ENCODE results near the gene TMEM132A. TPM values are rescaled to one million over a fixed set of nuclear protein-coding genes. Genes with fewer than 3 reads are reported as not detected.

The TMEM132A gene
- total and polyA plus RNA-seq, 9 of the 15 experiments (the other 6 are each of a cell fraction or from before 2014, with no cell fraction given), result 0.04 to 1.1 (median 0.18) TPM; not detected in 4

GRCh38 chr11:60906132-60906972, 17.9 kb upstream of the TMEM132A start, which contains the start of gene PRPF19 (continued):
- TF ChIP-seq DIDO1 (tag; IDR thresholded peaks at IDR 0.05; ENCODE audit: low read depth), result no peak
- TF ChIP-seq SP2 (IDR thresholded peaks at IDR 0.05; ENCODE audit: extremely low read depth, low read depth, low read length, poor library complexity, severe bottlenecking), result no peak
- no peak for TF ChIP-seq PTRF (tag; IDR thresholded peaks at IDR 0.05)
- no peak for TF ChIP-seq SRSF3 (IDR thresholded peaks at IDR 0.05; ENCODE audit: insufficient read depth, low read length)
- no peak for TF ChIP-seq MTA2 (IDR thresholded peaks at IDR 0.05; ENCODE audit: low read depth)
- TF ChIP-seq MEIS2 (IDR thresholded peaks at IDR 0.05; ENCODE audit: partially characterized antibody), result peak; percentile 41
- TF ChIP-seq ZNF184 (CRISPR knock-in tag; IDR thresholded peaks at IDR 0.05), result no peak
- TF ChIP-seq PHF8 (IDR thresholded peaks at IDR 0.05; ENCODE audit: borderline replicate concordance, low read length), result peak; percentile 91
- TF ChIP-seq NBN (IDR thresholded peaks at IDR 0.05; ENCODE audit: low read depth), result no peak
- TF ChIP-seq XRCC4 (IDR thresholded peaks at IDR 0.05; ENCODE audit: extremely low read depth, insufficient read depth, insufficient read length), result no peak
- no peak for TF ChIP-seq MBD1 (CRISPR knock-in tag; IDR thresholded peaks at IDR 0.05)
- no peak for TF ChIP-seq ZBTB26 (CRISPR knock-in tag; IDR thresholded peaks at IDR 0.05)
- TF ChIP-seq HSF4 (CRISPR knock-in tag; IDR thresholded peaks at IDR 0.05; ENCODE audit: borderline replicate concordance), result no peak
- no peak for TF ChIP-seq ESRRB (CRISPR knock-in tag; IDR thresholded peaks at IDR 0.05; ENCODE audit: borderline replicate concordance)
- TF ChIP-seq SAFB (IDR thresholded peaks at IDR 0.05; ENCODE audit: borderline replicate concordance, low read depth, low read length), result no peak
- no peak; the same call in 1 of the 2 replicates for TF ChIP-seq REST (IDR thresholded peaks at IDR 0.05; ENCODE audit: borderline replicate concordance)
- peak; percentile 52; the same call in 1 of the 2 replicates for TF ChIP-seq REST (CRISPR knock-in tag; IDR thresholded peaks at IDR 0.05; ENCODE audit: low read depth)
